CD8-positive, alpha-beta memory T cell (primary cell): ENCODE data around the gene TM4SF5. TPM values are rescaled to one million over a fixed set of nuclear protein-coding genes. Genes with fewer than 3 reads are reported as not detected.

ENCODE experiments used
- CTCF ChIA-PET: fragments of 350-600 bp; sonication (Branson Sonifier 250); formaldehyde crosslinking; loops from one replicate; lab custom pipeline; 2021; ENCODE audit warnings: antibody characterized with exemption; lab: Charles Lee
- POLR2A ChIA-PET: fragments of 350-600 bp; sonication (Branson Sonifier 250); formaldehyde crosslinking; loops from one replicate; lab custom pipeline; 2021; ENCODE audit warnings: antibody characterized with exemption; lab: Charles Lee
- DNase-seq, 5 donors: peaks; one replicate each; pipeline versions ENCODE4 v3.0.0 to v3.0.0-alpha.2; 2020 to 2022; ENCODE audit warnings: mixed read lengths in 1 of 5
- H3K27ac ChIP-seq: one replicate; pipeline ENCODE4 v1.7.0; 2013; ENCODE audit warnings: low read depth, mild to moderate bottlenecking, low read length, moderate library complexity
- H3K27me3 ChIP-seq: 2 replicates; pipeline ENCODE4 v1.7.0; 2013; ENCODE audit warnings: low read length, mild to moderate bottlenecking; ENCODE audit not compliant: insufficient read depth, poor library complexity, severe bottlenecking
- H3K36me3 ChIP-seq: 2 replicates; pipeline ENCODE4 v1.7.0; 2013; ENCODE audit warnings: mild to moderate bottlenecking, low read length, moderate library complexity; ENCODE audit not compliant: insufficient read depth
- H3K4me1 ChIP-seq: 2 replicates; pipeline ENCODE4 v1.7.0; 2013; ENCODE audit warnings: mild to moderate bottlenecking, low read length, moderate library complexity; ENCODE audit not compliant: insufficient read depth
- H3K4me3 ChIP-seq: 2 replicates; pipeline ENCODE4 v1.7.0; 2013; ENCODE audit warnings: mild to moderate bottlenecking, low read length
- H3K9me3 ChIP-seq: 2 replicates; pipeline ENCODE4 v1.7.0; 2013; ENCODE audit warnings: mild to moderate bottlenecking, low read length
- H3K27ac Mint-ChIP-seq, 8 donors: one replicate each; pipeline ENCODE4 v1.8.0; 2020 to 2021; ENCODE audit warnings: mixed read lengths in 8 of 8, mild to moderate bottlenecking in 6 of 8, inconsistent platforms in 3 of 8, moderate library complexity in 3 of 8
- H3K27me3 Mint-ChIP-seq, 2 donors: one replicate each; pipeline ENCODE4 v1.8.0; 2020 to 2021; ENCODE audit warnings: mixed read lengths in 2 of 2, mild to moderate bottlenecking in 1 of 2, moderate library complexity in 1 of 2
- H3K36me3 Mint-ChIP-seq, 3 donors: one replicate each; pipeline ENCODE4 v1.8.0; 2020 to 2021; ENCODE audit warnings: mixed read lengths in 3 of 3, inconsistent platforms in 1 of 3, mild to moderate bottlenecking in 1 of 3
- H3K4me1 Mint-ChIP-seq, 3 donors: one replicate each; pipeline ENCODE4 v1.8.0; 2020 to 2021; ENCODE audit warnings: mixed read lengths in 3 of 3, inconsistent platforms in 1 of 3, mild to moderate bottlenecking in 1 of 3
- H3K4me3 Mint-ChIP-seq, 7 donors: one replicate each; pipeline ENCODE4 v1.8.0; 2020 to 2021; ENCODE audit warnings: mixed read lengths in 7 of 7, mild to moderate bottlenecking in 6 of 7, moderate library complexity in 4 of 7, inconsistent platforms in 2 of 7
- H3K9me3 Mint-ChIP-seq, 5 donors: one replicate each; pipeline ENCODE4 v1.8.0; 2020 to 2022; ENCODE audit warnings: mixed read lengths in 5 of 5, mild to moderate bottlenecking in 3 of 5, moderate library complexity in 2 of 5, inconsistent platforms in 1 of 5
- polyA plus RNA-seq: library from polyadenylated mRNA; unstranded; fragments of 300-500 nt; fragmentation: Illumina TruSeq; gene quantifications from one replicate; pipeline ENCODE4 v1.2.3, GENCODE V29; 2021
- total RNA-seq, 2 experiments: library from RNA; stranded (reverse); gene quantifications; one replicate each; pipeline ENCODE4 v1.2.3, GENCODE V29; 2021

Gene TM4SF5
- total and polyA plus RNA-seq, 3 experiments from 2014 or later, result not detected

DNA sequence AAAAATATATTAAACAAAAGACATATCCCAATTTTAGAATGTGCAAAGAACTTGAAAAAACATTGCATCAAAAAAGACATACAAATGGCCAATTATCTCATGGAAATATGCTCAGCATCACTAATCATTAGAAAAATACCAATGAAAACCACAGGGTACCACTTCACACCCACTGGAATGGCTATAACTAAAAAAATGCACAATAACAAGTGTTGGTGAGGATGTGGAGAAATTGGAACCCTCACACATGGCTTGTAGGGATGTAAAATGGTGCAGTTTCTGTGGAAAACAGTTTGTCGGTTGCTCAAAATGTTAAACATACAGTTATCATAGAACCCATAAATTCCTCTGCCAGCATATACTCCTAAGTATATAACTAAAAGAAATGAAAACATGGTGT lies 23.5 kb downstream of the TM4SF5 start:
- ChIA-PET CTCF (no interaction called here), POLR2A (no interaction called here)
- H3K27ac ChIP-seq, result no peak overlapping the region
- H3K27me3 ChIP-seq, result no peaks in the 10 kb centered on the region
- H3K4me1 Mint-ChIP-seq, result peaks cover 21 to 31% (median 23%) of the 10 kb centered on the region in 3 donors
- H3K9me3 Mint-ChIP-seq, result peaks cover 0 to 2% (median 0%) of the 10 kb centered on the region in 5 donors
- no peak overlapping the region for H3K4me3 ChIP-seq
- no peaks in the 10 kb centered on the region for H3K9me3 ChIP-seq
- peaks cover 17% of the 10 kb centered on the region for H3K36me3 ChIP-seq
- peaks cover 0 to 23% (median 6%) of the 10 kb centered on the region in 3 donors for H3K36me3 Mint-ChIP-seq
- peaks cover 16% of the 10 kb centered on the region for H3K4me1 ChIP-seq
- peaks cover 3 to 4% of the 10 kb centered on the region in 2 donors for H3K27me3 Mint-ChIP-seq
- peak overlapping the region in 3 of 8 donors; percentile 33 to 99 (median 37) for H3K27ac Mint-ChIP-seq
- no peak for DNase-seq
- H3K4me3 Mint-ChIP-seq, result peak overlapping the region in 3 of 7 donors; percentile 99 to 100 (median 99)

- Histone ChIP-seq H3K9me3 (no peaks in the 10 kb centered on the region), H3K27me3 (no peaks in the 10 kb centered on the region), H3K27ac (peak overlapping the region; percentile 62), H3K36me3 (peaks cover 17% of the 10 kb centered on the region), H3K4me1 (peaks cover 11% of the 10 kb centered on the region), H3K4me3 (peak overlapping the region; percentile 96)
- Mint-ChIP-seq H3K4me3 (peak overlapping the region; percentile 94 to 100 (median 99)), H3K27me3 (peaks cover 0 to 4% of the 10 kb centered on the region in 2 donors), H3K27ac (peak overlapping the region; percentile 78 to 99 (median 99)), H3K9me3 (no peaks in the 10 kb centered on the region), H3K4me1 (peaks cover 13 to 18% (median 15%) of the 10 kb centered on the region in 3 donors), H3K36me3 (peaks cover 0 to 29% (median 6%) of the 10 kb centered on the region in 3 donors)
- no peak for DNase-seq
- POLR2A ChIA-PET, result interaction anchor here (0.7 to 1.6 kb wide), 4 partner anchors 10 to 653 kb away, joined by 4 to 9 read pairs (median 6); partner anchors contain the start of genes CYB5D2 and PLD2
- CTCF ChIA-PET, result interaction anchor here (0.7 to 1.7 kb wide), 3 partner anchors 10 to 87 kb away, joined by 3 to 6 read pairs (median 3); partner anchors contain the start of genes ARRB2 and PLD2
Measured at GRCh38 chr17:4796552-4796920, 24.9 kb downstream of the TM4SF5 start.

DNA sequence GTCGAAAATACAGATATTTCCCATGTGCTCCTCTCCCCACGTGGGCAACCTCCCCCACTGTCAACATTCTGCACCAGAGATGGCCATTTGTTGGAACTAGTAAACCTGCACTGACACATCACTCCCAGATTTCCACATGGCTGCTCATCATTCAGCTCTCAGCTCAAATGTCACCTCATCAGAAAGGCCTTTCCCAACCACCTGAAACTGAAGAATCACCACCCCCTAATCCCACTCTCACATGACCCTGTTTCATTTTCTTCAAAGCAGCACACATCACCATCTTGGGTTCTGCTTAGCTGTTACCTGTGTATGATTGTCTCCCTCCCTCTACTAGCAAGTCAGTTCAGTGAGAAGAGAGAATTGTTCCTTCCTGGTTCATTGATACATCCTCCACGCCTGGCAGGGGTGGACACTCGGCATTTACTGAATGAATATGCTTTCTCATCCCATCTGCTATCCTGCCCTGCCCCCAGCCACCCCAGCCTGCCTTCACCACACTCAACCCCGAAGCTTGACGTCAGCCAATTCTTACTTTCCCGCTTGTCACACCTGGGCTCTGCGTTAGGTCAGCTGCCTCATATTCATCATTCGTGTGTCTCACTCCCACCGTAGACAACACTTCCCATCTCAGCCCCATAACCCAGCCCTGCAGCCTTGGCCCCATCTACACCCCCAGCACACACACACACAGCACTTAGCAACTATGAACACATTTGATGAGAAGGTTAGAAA lies 28.9 kb downstream of the TM4SF5 start:
- H3K27me3 ChIP-seq, result no peaks in the 10 kb centered on the region
- H3K36me3 Mint-ChIP-seq, result peaks cover 0 to 29% (median 6%) of the 10 kb centered on the region in 3 donors
- H3K4me1 Mint-ChIP-seq, result peaks cover 12 to 15% (median 13%) of the 10 kb centered on the region in 3 donors
- H3K9me3 Mint-ChIP-seq, result no peaks in the 10 kb centered on the region
- H3K36me3 ChIP-seq, result peaks cover 17% of the 10 kb centered on the region
- no peak overlapping the region for H3K27ac ChIP-seq
- no peaks in the 10 kb centered on the region for H3K27me3 Mint-ChIP-seq
- no peaks in the 10 kb centered on the region for H3K9me3 ChIP-seq
- no peak for DNase-seq
- POLR2A ChIA-PET, result no interaction called here
- peak overlapping the region in 6 of 8 donors; percentile 7 to 56 (median 10) for H3K27ac Mint-ChIP-seq
- H3K4me3 ChIP-seq, result no peak overlapping the region
- peak overlapping the region in 2 of 7 donors; percentile 45 to 61 for H3K4me3 Mint-ChIP-seq
- CTCF ChIA-PET, result interaction anchor here (2.6 kb wide), 1 partner anchor 11 kb away, joined by 13 read pairs; the partner anchor contains the start of gene GLTPD2
- H3K4me1 ChIP-seq, result peaks cover 11% of the 10 kb centered on the region

- DNase-seq, result no peak
- H3K4me1 Mint-ChIP-seq, result peaks cover 6 to 10% (median 8%) of the 10 kb centered on the region in 3 donors
- Histone ChIP-seq H3K4me3 (no peak within 1 kb of the TSS), H3K36me3 (peaks cover 16% of the 10 kb centered on the region), H3K27me3 (no peaks in the 10 kb centered on the region), H3K9me3 (no peaks in the 10 kb centered on the region), H3K27ac (no peak within 1 kb of the TSS), H3K4me1 (peaks cover 7% of the 10 kb centered on the region)
- H3K9me3 Mint-ChIP-seq, result no peaks in the 10 kb centered on the region
- H3K27me3 Mint-ChIP-seq, result no peaks in the 10 kb centered on the region
- H3K4me3 Mint-ChIP-seq, result peak within 1 kb of the TSS in 1 of 7 donors; percentile 45
- ChIA-PET POLR2A (no interaction called here), CTCF (no interaction called here)
- peak within 1 kb of the TSS in 3 of 8 donors; percentile 11 to 56 (median 54) for H3K27ac Mint-ChIP-seq
- H3K36me3 Mint-ChIP-seq, result peaks cover 0 to 23% (median 2%) of the 10 kb centered on the region in 3 donors
Measured at GRCh38 chr17:4802228-4802627, 30.5 kb downstream of the TM4SF5 start, which contains the start of gene C17orf114. TSS of gene C17orf114 (minus strand) at chr17:4802328.

GRCh38 chr17:4806456-4806776 lies 34.7 kb downstream of the TM4SF5 start:
- Mint-ChIP-seq H3K4me3 (peak overlapping the region; percentile 77 to 84 (median 80)), H3K9me3 (no peaks in the 10 kb centered on the region), H3K27ac (peak overlapping the region in 4 of 8 donors; percentile 23 to 77 (median 49)), H3K4me1 (peaks cover 6 to 18% (median 12%) of the 10 kb centered on the region in 3 donors), H3K27me3 (peaks cover 0 to 1% of the 10 kb centered on the region in 2 donors), H3K36me3 (peaks cover 0 to 14% (median 4%) of the 10 kb centered on the region in 3 donors)
- H3K27me3 ChIP-seq, result no peaks in the 10 kb centered on the region
- peaks cover 11% of the 10 kb centered on the region for H3K4me1 ChIP-seq
- CTCF ChIA-PET, result interaction anchor here (3.1 kb wide), 1 partner anchor 17 kb away, joined by 15 read pairs; no protein-coding TSS in a partner anchor
- POLR2A ChIA-PET, result interaction anchor here (0.8 to 1.8 kb wide), 6 partner anchors 10 to 663 kb away, joined by 3 to 9 read pairs (median 4); partner anchors contain the start of genes ARRB2, PELP1 and PSMB6
- H3K9me3 ChIP-seq, result no peaks in the 10 kb centered on the region
- no peaks in the 10 kb centered on the region for H3K36me3 ChIP-seq
- H3K27ac ChIP-seq, result no peak overlapping the region
- no peak for DNase-seq
- H3K4me3 ChIP-seq, result peak overlapping the region; percentile 51

DNA sequence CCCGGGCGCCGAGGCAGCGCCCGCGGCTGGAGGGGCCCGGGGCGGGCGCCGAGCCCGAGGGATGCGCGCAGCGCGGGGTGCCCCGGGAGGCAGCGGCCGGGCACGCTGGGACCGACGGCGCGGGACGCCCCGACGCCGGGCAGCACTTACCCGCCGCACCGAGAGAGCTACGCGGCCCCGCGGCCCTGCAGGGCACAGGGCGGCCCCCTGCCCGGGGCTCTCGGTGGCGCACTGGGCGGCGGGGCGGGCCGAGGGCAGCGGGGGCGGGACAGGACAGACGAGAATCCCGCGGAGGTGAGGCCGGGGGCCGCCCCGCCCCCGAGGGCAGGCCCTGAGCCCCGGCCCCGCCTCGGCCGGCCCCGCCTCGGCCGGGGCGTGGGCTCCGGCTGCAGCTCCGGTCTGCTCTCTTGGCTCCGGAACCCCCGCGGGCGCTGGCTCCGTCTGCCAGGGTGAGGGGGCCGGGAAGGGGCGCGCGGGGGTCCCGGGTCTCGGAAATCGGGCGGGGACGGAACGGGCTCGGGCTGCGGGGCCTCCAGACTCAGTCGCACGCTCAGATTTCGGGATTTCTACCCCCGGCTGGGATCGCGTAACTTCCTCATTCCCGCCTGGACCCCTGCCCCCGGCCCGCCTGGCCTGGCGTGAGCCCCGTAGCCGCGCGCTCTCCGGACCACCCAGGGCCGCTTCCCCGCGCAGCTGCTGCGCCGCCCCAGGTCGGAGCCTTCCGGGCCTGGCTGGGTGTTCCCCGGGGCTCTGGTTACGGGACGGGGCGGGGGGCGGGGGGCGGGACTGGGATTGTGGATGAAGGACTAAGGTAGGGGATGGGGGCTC lies 35.3 kb downstream of the TM4SF5 start, which contains the start of gene PLD2:
TSS of gene PLD2 (plus strand) at position 376 of the 828 bp plus-strand sequence. CDS start 621 bp downstream, outside the sequence.
- H3K27ac Mint-ChIP-seq, result peak within 1 kb of the TSS in 6 of 8 donors; percentile 36 to 97 (median 70)

More for the DNA sequence above, 35.3 kb downstream of the TM4SF5 start, which contains the start of gene PLD2:
- CTCF ChIA-PET, result interaction anchor here (1.0 to 3.1 kb wide), 4 partner anchors 11 to 97 kb away, joined by 3 to 15 read pairs (median 3); partner anchors contain the start of genes ARRB2, MINK1 and PSMB6
- no peaks in the 10 kb centered on the region for H3K27me3 ChIP-seq
- POLR2A ChIA-PET, result interaction anchor here (0.8 to 1.8 kb wide), 6 partner anchors 11 to 663 kb away, joined by 3 to 9 read pairs (median 4); partner anchors contain the start of genes ARRB2, PELP1 and PSMB6
- peaks cover 0 to 1% of the 10 kb centered on the region in 2 donors for H3K27me3 Mint-ChIP-seq
- H3K4me1 ChIP-seq, result peaks cover 11% of the 10 kb centered on the region
- H3K9me3 Mint-ChIP-seq, result no peaks in the 10 kb centered on the region
- peaks cover 6 to 18% (median 12%) of the 10 kb centered on the region in 3 donors for H3K4me1 Mint-ChIP-seq
- no peaks in the 10 kb centered on the region for H3K9me3 ChIP-seq
- DNase-seq, result peak; percentile 82 to 89 (median 87)
- H3K36me3 Mint-ChIP-seq, result peaks cover 0 to 16% (median 4%) of the 10 kb centered on the region in 3 donors
- no peaks in the 10 kb centered on the region for H3K36me3 ChIP-seq
- H3K4me3 Mint-ChIP-seq, result peak within 1 kb of the TSS; percentile 79 to 87 (median 82)
- peak within 1 kb of the TSS; percentile 31 for H3K27ac ChIP-seq
- peak within 1 kb of the TSS; percentile 51 for H3K4me3 ChIP-seq
